HUES6 (cell line): ENCODE measurements around the gene MACROD2.

Source experiments
- H3K27ac ChIP-seq: 2 replicates; pipeline ENCODE4 v1.7.0; 2013; ENCODE audit warnings: low read depth, mild to moderate bottlenecking, low read length, inconsistent platforms
- H3K27me3 ChIP-seq: 2 replicates; pipeline ENCODE4 v1.6.1; 2013; ENCODE audit warnings: low read length; ENCODE audit not compliant: control insufficient read depth, insufficient read depth
- H3K36me3 ChIP-seq: 2 replicates; pipeline ENCODE4 v1.6.1; 2013; ENCODE audit warnings: low read length; ENCODE audit not compliant: control insufficient read depth, insufficient read depth
- H3K4me1 ChIP-seq: 2 replicates; pipeline ENCODE4 v1.6.1; 2013; ENCODE audit warnings: low read length; ENCODE audit not compliant: control insufficient read depth, insufficient read depth
- H3K4me3 ChIP-seq: 2 replicates; pipeline ENCODE4 v1.5.1; 2013; ENCODE audit warnings: low read depth, low read length
- H3K9ac ChIP-seq: one replicate; pipeline ENCODE4 v1.6.1; 2013; ENCODE audit warnings: mild to moderate bottlenecking, low read length
- H3K9me3 ChIP-seq: 2 replicates; pipeline ENCODE4 v1.6.1; 2013; ENCODE audit warnings: low read depth, low read length; ENCODE audit not compliant: control insufficient read depth, insufficient read depth

MACROD2 gene

GRCh38 chr20:15076785-15077184 is 1081.5 kb downstream of the MACROD2 start:
- H3K27ac ChIP-seq, result no peak overlapping the region
- no peak overlapping the region for H3K9ac ChIP-seq
- H3K27me3 ChIP-seq, result no peaks in the 10 kb centered on the region
- peaks cover 10% of the 10 kb centered on the region for H3K4me1 ChIP-seq
- no peaks in the 10 kb centered on the region for H3K9me3 ChIP-seq
- no peaks in the 10 kb centered on the region for H3K36me3 ChIP-seq
- H3K4me3 ChIP-seq, result no peak overlapping the region

DNA sequence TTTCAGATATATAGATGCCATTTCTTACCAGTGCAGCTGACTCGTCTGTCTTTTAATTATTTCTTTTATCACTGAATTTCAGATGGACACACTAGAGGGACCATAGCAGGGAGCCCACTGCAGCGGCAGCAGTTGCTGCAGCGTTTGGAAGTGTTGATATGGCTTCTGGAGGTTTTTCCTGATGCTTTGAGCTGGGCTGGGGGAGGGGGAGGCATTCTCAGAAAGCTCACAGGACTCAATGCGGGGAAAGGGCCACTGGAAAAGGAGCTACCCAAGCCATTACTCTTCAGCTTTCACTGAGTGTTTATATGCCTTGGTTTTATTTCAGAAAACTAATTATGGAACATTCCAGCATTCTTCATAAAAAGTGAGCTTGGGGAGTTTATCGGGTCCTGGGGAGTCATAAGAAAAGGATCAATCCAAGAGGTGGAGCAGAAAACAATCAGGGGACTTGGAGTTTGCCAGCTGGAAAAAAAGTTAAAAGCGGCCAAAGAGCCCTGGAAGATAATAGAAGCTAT is 1082.5 kb downstream of the MACROD2 start:
- H3K27me3 ChIP-seq, result no peaks in the 10 kb centered on the region
- no peak overlapping the region for H3K4me3 ChIP-seq
- H3K9me3 ChIP-seq, result no peaks in the 10 kb centered on the region
- no peaks in the 10 kb centered on the region for H3K36me3 ChIP-seq
- H3K9ac ChIP-seq, result no peak overlapping the region
- H3K27ac ChIP-seq, result no peak overlapping the region
- H3K4me1 ChIP-seq, result peaks cover 10% of the 10 kb centered on the region

GRCh38 chr20:15079594-15080340 is 1084.5 kb downstream of the MACROD2 start:
- no peak overlapping the region for H3K27ac ChIP-seq
- no peaks in the 10 kb centered on the region for H3K27me3 ChIP-seq
- H3K4me3 ChIP-seq, result no peak overlapping the region
- no peak overlapping the region for H3K9ac ChIP-seq
- peaks cover 10% of the 10 kb centered on the region for H3K4me1 ChIP-seq
- H3K9me3 ChIP-seq, result no peaks in the 10 kb centered on the region
- no peaks in the 10 kb centered on the region for H3K36me3 ChIP-seq

DNA sequence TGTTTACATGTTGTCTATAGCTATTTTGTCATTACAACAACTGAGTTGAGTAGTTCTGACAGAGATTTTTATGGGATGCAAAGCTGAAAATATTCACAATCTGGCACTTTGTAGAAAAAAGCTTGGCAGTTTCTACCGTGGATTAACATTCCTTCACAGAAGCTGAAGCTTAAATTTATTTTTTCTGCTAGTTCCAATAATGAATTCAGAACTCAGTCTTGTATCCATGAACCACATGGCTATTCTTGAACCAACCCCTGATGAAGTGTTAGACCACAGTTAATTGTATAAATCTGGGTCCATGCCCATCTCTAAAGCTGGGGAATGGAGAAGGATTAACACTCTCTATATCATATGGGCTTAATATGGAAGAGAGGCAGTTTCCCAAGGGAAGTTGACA is 1085.9 kb downstream of the MACROD2 start:
- no peaks in the 10 kb centered on the region for H3K36me3 ChIP-seq
- no peaks in the 10 kb centered on the region for H3K9me3 ChIP-seq
- H3K4me1 ChIP-seq, result peaks cover 10% of the 10 kb centered on the region
- H3K9ac ChIP-seq, result no peak overlapping the region
- no peak overlapping the region for H3K4me3 ChIP-seq
- no peaks in the 10 kb centered on the region for H3K27me3 ChIP-seq
- H3K27ac ChIP-seq, result no peak overlapping the region

DNA sequence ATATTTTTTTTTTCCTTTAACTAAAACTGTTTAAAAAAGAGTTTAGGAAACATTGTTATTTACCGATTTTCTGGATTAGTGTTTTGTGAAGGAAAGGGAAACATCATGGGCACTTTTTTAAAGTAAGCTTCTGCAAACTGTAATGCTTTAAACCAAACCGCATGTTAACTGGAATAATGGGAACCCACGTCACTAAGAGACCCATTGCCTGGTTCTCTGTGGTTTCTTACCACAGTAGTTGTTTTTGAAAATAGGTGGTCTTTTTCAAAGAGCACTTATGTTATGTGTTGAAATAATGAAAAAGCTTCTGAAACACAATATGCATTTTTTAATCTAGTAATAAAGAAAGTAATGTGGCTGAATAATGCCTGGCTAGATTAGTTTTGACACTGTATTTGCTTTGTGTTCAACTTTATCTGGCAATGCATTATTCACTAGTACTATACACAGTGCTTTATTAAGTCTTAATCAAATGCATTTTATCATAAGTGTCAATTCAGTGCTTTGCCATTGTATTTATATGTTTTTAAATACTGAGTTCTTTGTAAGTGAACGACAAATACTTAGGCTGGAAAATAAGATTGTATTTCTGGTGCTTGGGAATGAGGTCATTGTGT is 1096.2 kb downstream of the MACROD2 start:
- Histone ChIP-seq H3K4me3 (no peak overlapping the region), H3K9ac (no peak overlapping the region), H3K36me3 (no peaks in the 10 kb centered on the region), H3K9me3 (no peaks in the 10 kb centered on the region), H3K27ac (no peak overlapping the region), H3K27me3 (no peaks in the 10 kb centered on the region), H3K4me1 (no peaks in the 10 kb centered on the region)

- Histone ChIP-seq H3K36me3 (no peaks in the 10 kb centered on the region), H3K27me3 (no peaks in the 10 kb centered on the region), H3K27ac (no peak overlapping the region), H3K9ac (no peak overlapping the region), H3K9me3 (no peaks in the 10 kb centered on the region), H3K4me3 (no peak overlapping the region), H3K4me1 (no peaks in the 10 kb centered on the region)
Observed at GRCh38 chr20:15098351-15098750, 1103.0 kb downstream of the MACROD2 start.

GRCh38 chr20:15099130-15099529 is 1103.8 kb downstream of the MACROD2 start:
- Histone ChIP-seq H3K9ac (no peak overlapping the region), H3K4me1 (no peaks in the 10 kb centered on the region), H3K27ac (no peak overlapping the region), H3K27me3 (no peaks in the 10 kb centered on the region), H3K9me3 (no peaks in the 10 kb centered on the region), H3K36me3 (no peaks in the 10 kb centered on the region), H3K4me3 (no peak overlapping the region)

DNA sequence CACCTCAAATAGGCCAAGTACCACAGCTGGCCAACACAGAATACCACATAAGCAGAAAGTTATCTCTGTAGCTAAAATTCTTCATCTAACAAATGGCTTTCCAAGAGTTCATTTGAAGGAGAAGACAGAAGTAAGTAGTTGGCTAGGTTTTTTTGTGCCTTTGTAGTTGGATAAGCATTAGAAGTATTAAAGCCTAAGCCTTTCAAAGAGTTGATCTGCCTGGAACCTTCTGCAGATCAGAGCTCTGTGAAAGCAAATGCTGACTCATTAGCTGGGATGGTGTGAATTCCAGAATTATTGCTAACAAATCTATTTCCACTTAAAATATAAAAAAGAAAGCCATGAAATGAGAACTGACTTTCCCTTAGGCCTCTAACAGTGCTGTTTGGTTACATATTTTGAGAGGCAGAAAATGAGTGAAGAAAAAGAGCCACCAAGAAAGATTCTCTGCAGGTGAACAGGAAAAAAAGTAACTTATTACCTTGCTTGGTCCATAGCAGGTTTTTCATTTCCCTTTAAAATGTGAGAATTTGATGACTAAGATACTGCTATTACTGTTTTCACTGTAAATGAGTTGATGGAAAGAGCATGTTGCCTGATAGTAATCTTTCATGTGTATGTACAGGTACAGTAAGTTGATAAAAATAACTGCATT is 1105.3 kb downstream of the MACROD2 start:
- no peaks in the 10 kb centered on the region for H3K9me3 ChIP-seq
- H3K27me3 ChIP-seq, result no peaks in the 10 kb centered on the region
- H3K36me3 ChIP-seq, result no peaks in the 10 kb centered on the region
- H3K4me3 ChIP-seq, result no peak overlapping the region
- H3K4me1 ChIP-seq, result no peaks in the 10 kb centered on the region
- no peak overlapping the region for H3K27ac ChIP-seq
- no peak overlapping the region for H3K9ac ChIP-seq

DNA sequence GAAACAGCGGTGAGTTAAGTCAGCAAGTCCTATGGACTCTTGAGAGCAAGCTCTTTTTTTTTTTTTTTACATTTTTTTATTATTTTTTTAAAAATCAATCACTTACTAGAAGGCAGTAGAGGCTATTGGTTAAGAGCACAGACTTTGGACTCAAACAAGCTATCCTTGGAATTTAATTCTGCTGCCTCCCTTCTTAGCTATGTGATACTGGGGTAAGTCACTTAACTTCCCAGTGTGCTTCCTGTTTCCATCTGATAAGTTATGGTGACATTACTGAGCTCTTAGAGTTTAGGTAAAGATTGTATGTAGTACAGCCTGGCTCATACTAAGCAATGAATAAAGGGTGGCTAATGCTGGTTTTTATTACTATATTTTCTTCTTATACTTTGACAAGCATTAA is 1112.6 kb downstream of the MACROD2 start:
- no peaks in the 10 kb centered on the region for H3K36me3 ChIP-seq
- no peak overlapping the region for H3K27ac ChIP-seq
- no peaks in the 10 kb centered on the region for H3K4me1 ChIP-seq
- peaks cover 5% of the 10 kb centered on the region; the same call in 1 of the 2 replicates for H3K9me3 ChIP-seq
- no peak overlapping the region for H3K9ac ChIP-seq
- H3K4me3 ChIP-seq, result no peak overlapping the region
- H3K27me3 ChIP-seq, result no peaks in the 10 kb centered on the region

GRCh38 chr20:15109494-15109893 is 1114.2 kb downstream of the MACROD2 start:
- Histone ChIP-seq H3K27me3 (no peaks in the 10 kb centered on the region), H3K9ac (no peak overlapping the region), H3K4me1 (no peaks in the 10 kb centered on the region), H3K27ac (no peak overlapping the region), H3K36me3 (no peaks in the 10 kb centered on the region), H3K4me3 (no peak overlapping the region), H3K9me3 (peaks cover 5% of the 10 kb centered on the region; the same call in 1 of the 2 replicates)

GRCh38 chr20:15111654-15112053 is 1116.3 kb downstream of the MACROD2 start:
- Histone ChIP-seq H3K36me3 (no peaks in the 10 kb centered on the region), H3K9me3 (peaks cover 5% of the 10 kb centered on the region; the same call in 1 of the 2 replicates), H3K27ac (no peak overlapping the region), H3K4me3 (no peak overlapping the region), H3K27me3 (no peaks in the 10 kb centered on the region), H3K4me1 (no peaks in the 10 kb centered on the region), H3K9ac (no peak overlapping the region)
